GM19238 (cell line): Measurements from ENCODE around the gene ADORA2A.
"Not testable (repeated sequence)": the region's sequence is repeated elsewhere in the genome, so short reads cannot be mapped to it uniquely, and the experiment has no call there.

Experiments used
- DNase-seq: peaks from one replicate; pipeline ENCODE4 v3.0.0; 2011; ENCODE audit warnings: low spot score; ENCODE audit not compliant: insufficient read length

The ADORA2A gene

GRCh38 chr22:24482998-24483397 lies 55.6 kb downstream of the ADORA2A start:
- no peak for DNase-seq

GRCh38 chr22:24483976-24484545 lies 56.7 kb downstream of the ADORA2A start:
- no peak for DNase-seq

GRCh38 chr22:24485170-24485569 lies 57.8 kb downstream of the ADORA2A start:
- no peak for DNase-seq

GRCh38 chr22:24485608-24486007 lies 58.2 kb downstream of the ADORA2A start:
- no peak for DNase-seq

GRCh38 chr22:24486501-24486921 lies 59.1 kb downstream of the ADORA2A start:
- no peak for DNase-seq

- DNase-seq, result no peak
Observed at GRCh38 chr22:24489011-24489410, 61.6 kb downstream of the ADORA2A start.

- not testable (repeated sequence) for DNase-seq
Observed at GRCh38 chr22:24489434-24489833, 62.0 kb downstream of the ADORA2A start.
